SK-N-SH treated with all-trans-retinoic acid at 6 μM for 48 hours (cell line): Measurements from ENCODE around the gene TDRD7.

Experiments used
- ATAC-seq: fragments of 200-7000 bp; cut with Tn5 transposase; 3 replicates; pipeline ENCODE4 v1.9.1; 2020; ENCODE audit warnings: mild to moderate bottlenecking, moderate library complexity
- ARNTL ChIP-seq: fragments of 450-650 bp; formaldehyde crosslinking; IDR thresholded peaks from 2 replicates; pipeline ENCODE4 v1.5.0; 2020; ENCODE audit warnings: low read depth, mild to moderate bottlenecking, moderate library complexity, borderline replicate concordance
- CSDC2 ChIP-seq: fragments of 250-450 bp; sonication (Bioruptor Pico); IDR thresholded peaks from 2 replicates; pipeline ENCODE4 v1.5.0; 2020; ENCODE audit warnings: mild to moderate bottlenecking, moderate library complexity
- CSRNP3 ChIP-seq: fragments of 250-450 bp; sonication (Bioruptor Pico); IDR thresholded peaks from 2 replicates; pipeline ENCODE4 v1.5.1; 2021; ENCODE audit warnings: mild to moderate bottlenecking, moderate library complexity
- ESRRG ChIP-seq: fragments of 250-450 bp; sonication (Bioruptor Pico); IDR thresholded peaks from 2 replicates; pipeline ENCODE4 v1.6.1; 2021; ENCODE audit warnings: mild to moderate bottlenecking
- GLIS3 ChIP-seq: fragments of 250-450 bp; sonication (Bioruptor Pico); IDR thresholded peaks from 2 replicates; pipeline ENCODE4 v1.5.0; 2020; ENCODE audit warnings: mild to moderate bottlenecking, moderate library complexity
- ISL1 ChIP-seq: fragments of 250-450 bp; sonication (Bioruptor Pico); IDR thresholded peaks from 2 replicates; pipeline ENCODE4 v2.1.2; 2022; ENCODE audit warnings: mild to moderate bottlenecking, moderate library complexity
- OSR1 ChIP-seq: fragments of 250-450 bp; sonication (Bioruptor Pico); IDR thresholded peaks from 2 replicates; pipeline ENCODE4 v1.8.0; 2022; ENCODE audit warnings: moderate library complexity, mild to moderate bottlenecking, inconsistent platforms
- POU6F1 ChIP-seq: fragments of 250-450 bp; sonication (Bioruptor Pico); IDR thresholded peaks from 2 replicates; pipeline ENCODE4 v1.8.0; 2021; ENCODE audit warnings: low read depth, mild to moderate bottlenecking, moderate library complexity, borderline replicate concordance
- PPARA ChIP-seq: fragments of 250-450 bp; sonication (Bioruptor Pico); IDR thresholded peaks from 2 replicates; pipeline ENCODE4 v1.5.0; 2020; ENCODE audit warnings: mild to moderate bottlenecking, borderline replicate concordance
- RARB ChIP-seq: fragments of 250-450 bp; sonication (Bioruptor Pico); IDR thresholded peaks from 2 replicates; pipeline ENCODE4 v1.8.0; 2021; ENCODE audit warnings: mild to moderate bottlenecking, moderate library complexity
- SNAI2 ChIP-seq: fragments of 250-450 bp; sonication (Bioruptor Pico); IDR thresholded peaks from 2 replicates; pipeline ENCODE4 v1.5.0; 2020; ENCODE audit warnings: mild to moderate bottlenecking, moderate library complexity
- TCF4 ChIP-seq: fragments of 250-450 bp; sonication (Bioruptor Pico); IDR thresholded peaks from 2 replicates; pipeline ENCODE4 v1.8.0; 2021; ENCODE audit warnings: mild to moderate bottlenecking, moderate library complexity, borderline replicate concordance
- TOX ChIP-seq: fragments of 250-450 bp; sonication (Bioruptor Pico); IDR thresholded peaks from 2 replicates; pipeline ENCODE4 v1.8.0; 2021; ENCODE audit warnings: mild to moderate bottlenecking, moderate library complexity, borderline replicate concordance
- ZC3H10 ChIP-seq: fragments of 250-450 bp; sonication (Bioruptor Pico); IDR thresholded peaks from 2 replicates; pipeline ENCODE4 v1.5.1; 2021; ENCODE audit warnings: mild to moderate bottlenecking, moderate library complexity
- ZFP3 ChIP-seq: fragments of 250-450 bp; sonication (Bioruptor Pico); IDR thresholded peaks from 2 replicates; pipeline ENCODE4 v1.5.0; 2020; ENCODE audit warnings: mild to moderate bottlenecking, moderate library complexity
- ZFP30 ChIP-seq: fragments of 450-650 bp; formaldehyde crosslinking; IDR thresholded peaks from 2 replicates; pipeline ENCODE4 v1.5.0; 2022; ENCODE audit warnings: mild to moderate bottlenecking, moderate library complexity
- ZNF565 ChIP-seq: fragments of 450-650 bp; formaldehyde crosslinking; conservative IDR thresholded peaks from 2 replicates; pipeline ENCODE4 v1.5.0; 2020; ENCODE audit warnings: low read depth, mild to moderate bottlenecking, moderate library complexity
- ZNF70 ChIP-seq: fragments of 450-650 bp; formaldehyde crosslinking; IDR thresholded peaks from 2 replicates; pipeline ENCODE4 v1.5.0; 2020; ENCODE audit warnings: mild to moderate bottlenecking, moderate library complexity
- ZNF8 ChIP-seq: fragments of 450-650 bp; formaldehyde crosslinking; IDR thresholded peaks from 2 replicates; pipeline ENCODE4 v1.5.0; 2020; ENCODE audit warnings: mild to moderate bottlenecking, moderate library complexity
- TF ChIP-seq, protein P1 (sequence below): fragments of 250-450 bp; sonication (Bioruptor Pico); IDR thresholded peaks from 2 replicates; pipeline ENCODE4 v1.5.0; 2020; ENCODE audit warnings: mild to moderate bottlenecking, moderate library complexity
- TF ChIP-seq, protein P2 (sequence below): fragments of 250-450 bp; sonication (Bioruptor Pico); IDR thresholded peaks from 2 replicates; pipeline ENCODE4 v1.8.0; 2020; ENCODE audit warnings: mild to moderate bottlenecking, moderate library complexity, borderline replicate concordance

The TDRD7 gene

GRCh38 chr9:97524424-97524823 is 112.5 kb downstream of the TDRD7 start:
- ATAC-seq: no peak
- TF ChIP-seq ESRRG (CRISPR knock-in tag): no peak
- no peak for TF ChIP-seq RARB (CRISPR knock-in tag)
- no peak for TF ChIP-seq ZNF70
- no peak for TF ChIP-seq ZFP30
- TF ChIP-seq, protein P1, sequence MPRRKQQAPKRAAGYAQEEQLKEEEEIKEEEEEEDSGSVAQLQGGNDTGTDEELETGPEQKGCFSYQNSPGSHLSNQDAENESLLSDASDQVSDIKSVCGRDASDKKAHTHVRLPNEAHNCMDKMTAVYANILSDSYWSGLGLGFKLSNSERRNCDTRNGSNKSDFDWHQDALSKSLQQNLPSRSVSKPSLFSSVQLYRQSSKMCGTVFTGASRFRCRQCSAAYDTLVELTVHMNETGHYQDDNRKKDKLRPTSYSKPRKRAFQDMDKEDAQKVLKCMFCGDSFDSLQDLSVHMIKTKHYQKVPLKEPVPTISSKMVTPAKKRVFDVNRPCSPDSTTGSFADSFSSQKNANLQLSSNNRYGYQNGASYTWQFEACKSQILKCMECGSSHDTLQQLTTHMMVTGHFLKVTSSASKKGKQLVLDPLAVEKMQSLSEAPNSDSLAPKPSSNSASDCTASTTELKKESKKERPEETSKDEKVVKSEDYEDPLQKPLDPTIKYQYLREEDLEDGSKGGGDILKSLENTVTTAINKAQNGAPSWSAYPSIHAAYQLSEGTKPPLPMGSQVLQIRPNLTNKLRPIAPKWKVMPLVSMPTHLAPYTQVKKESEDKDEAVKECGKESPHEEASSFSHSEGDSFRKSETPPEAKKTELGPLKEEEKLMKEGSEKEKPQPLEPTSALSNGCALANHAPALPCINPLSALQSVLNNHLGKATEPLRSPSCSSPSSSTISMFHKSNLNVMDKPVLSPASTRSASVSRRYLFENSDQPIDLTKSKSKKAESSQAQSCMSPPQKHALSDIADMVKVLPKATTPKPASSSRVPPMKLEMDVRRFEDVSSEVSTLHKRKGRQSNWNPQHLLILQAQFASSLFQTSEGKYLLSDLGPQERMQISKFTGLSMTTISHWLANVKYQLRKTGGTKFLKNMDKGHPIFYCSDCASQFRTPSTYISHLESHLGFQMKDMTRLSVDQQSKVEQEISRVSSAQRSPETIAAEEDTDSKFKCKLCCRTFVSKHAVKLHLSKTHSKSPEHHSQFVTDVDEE (CRISPR knock-in tag): no peak
- no peak for TF ChIP-seq CSRNP3
- TF ChIP-seq ZC3H10 (CRISPR knock-in tag): no peak
- no peak for TF ChIP-seq ARNTL (CRISPR knock-in tag)
- TF ChIP-seq ISL1 (CRISPR knock-in tag): no peak
- TF ChIP-seq GLIS3 (CRISPR knock-in tag): no peak
- TF ChIP-seq SNAI2 (CRISPR knock-in tag): no peak
- no peak for TF ChIP-seq OSR1 (CRISPR knock-in tag)
- no peak for TF ChIP-seq POU6F1
- TF ChIP-seq CSDC2 (CRISPR knock-in tag): no peak
- no peak for TF ChIP-seq PPARA
- TF ChIP-seq ZNF8 (CRISPR knock-in tag): no peak
- TF ChIP-seq TOX (CRISPR knock-in tag): no peak
- TF ChIP-seq, all 23 proteins: peak for 0

GRCh38 chr9:97525451-97525850 is 113.6 kb downstream of the TDRD7 start:
- TF ChIP-seq ZFP3 (CRISPR knock-in tag) (no peak), GLIS3 (CRISPR knock-in tag) (no peak), TCF4 (CRISPR knock-in tag) (no peak), ZNF565 (CRISPR knock-in tag) (no peak), CSDC2 (CRISPR knock-in tag) (no peak)
- TF ChIP-seq, protein P2, sequence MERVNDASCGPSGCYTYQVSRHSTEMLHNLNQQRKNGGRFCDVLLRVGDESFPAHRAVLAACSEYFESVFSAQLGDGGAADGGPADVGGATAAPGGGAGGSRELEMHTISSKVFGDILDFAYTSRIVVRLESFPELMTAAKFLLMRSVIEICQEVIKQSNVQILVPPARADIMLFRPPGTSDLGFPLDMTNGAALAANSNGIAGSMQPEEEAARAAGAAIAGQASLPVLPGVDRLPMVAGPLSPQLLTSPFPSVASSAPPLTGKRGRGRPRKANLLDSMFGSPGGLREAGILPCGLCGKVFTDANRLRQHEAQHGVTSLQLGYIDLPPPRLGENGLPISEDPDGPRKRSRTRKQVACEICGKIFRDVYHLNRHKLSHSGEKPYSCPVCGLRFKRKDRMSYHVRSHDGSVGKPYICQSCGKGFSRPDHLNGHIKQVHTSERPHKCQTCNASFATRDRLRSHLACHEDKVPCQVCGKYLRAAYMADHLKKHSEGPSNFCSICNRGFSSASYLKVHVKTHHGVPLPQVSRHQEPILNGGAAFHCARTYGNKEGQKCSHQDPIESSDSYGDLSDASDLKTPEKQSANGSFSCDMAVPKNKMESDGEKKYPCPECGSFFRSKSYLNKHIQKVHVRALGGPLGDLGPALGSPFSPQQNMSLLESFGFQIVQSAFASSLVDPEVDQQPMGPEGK (CRISPR knock-in tag): no peak
- no peak for ATAC-seq

DNA sequence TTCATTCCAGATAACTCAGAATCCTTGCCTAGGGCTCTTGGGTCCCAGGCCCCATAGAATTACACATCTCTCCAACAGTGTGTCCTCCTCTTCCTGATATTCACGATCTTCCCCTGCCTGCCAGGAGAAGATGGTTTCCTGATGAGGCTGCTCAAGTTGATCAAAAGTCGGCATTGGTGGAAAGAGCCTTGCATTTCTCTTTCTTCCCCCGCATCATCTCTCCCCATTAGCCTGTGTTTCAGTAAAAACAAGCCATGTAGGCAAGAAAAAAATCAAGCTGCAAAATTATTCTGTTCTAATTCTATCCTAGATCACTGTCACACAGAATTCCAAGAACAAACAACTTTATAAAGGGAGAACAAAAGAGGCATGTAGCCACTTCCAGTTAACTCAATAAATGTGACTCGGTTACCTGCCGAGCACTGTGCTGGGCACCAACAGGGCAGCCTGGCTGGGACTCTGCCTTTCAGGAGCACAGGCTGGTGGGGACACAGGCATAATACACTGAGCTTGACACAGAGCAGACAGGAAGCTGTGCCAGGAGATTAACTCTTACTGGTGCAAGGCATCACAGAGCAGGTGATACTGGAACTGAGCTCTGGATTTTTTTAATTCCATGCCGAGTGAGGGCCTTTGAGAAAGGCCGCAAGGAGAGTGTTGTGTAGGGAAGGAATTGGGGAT is 115.1 kb downstream of the TDRD7 start:
- ATAC-seq: no peak
- TF ChIP-seq, protein P2 (CRISPR knock-in tag): no peak
- TF ChIP-seq GLIS3 (CRISPR knock-in tag): no peak
- TF ChIP-seq, all 23 proteins: peak for 0
